KG1 (cell line): ENCODE data around the gene ZDHHC6.
"Not testable (repeated sequence)": the region's sequence is repeated elsewhere in the genome, so short reads cannot be mapped to it uniquely, and the experiment has no call there.

Source experiments
- DNase-seq: peaks from one replicate; lab custom pipeline; 2025; lab: John Stamatoyannopoulos, UW

Gene ZDHHC6

DNA sequence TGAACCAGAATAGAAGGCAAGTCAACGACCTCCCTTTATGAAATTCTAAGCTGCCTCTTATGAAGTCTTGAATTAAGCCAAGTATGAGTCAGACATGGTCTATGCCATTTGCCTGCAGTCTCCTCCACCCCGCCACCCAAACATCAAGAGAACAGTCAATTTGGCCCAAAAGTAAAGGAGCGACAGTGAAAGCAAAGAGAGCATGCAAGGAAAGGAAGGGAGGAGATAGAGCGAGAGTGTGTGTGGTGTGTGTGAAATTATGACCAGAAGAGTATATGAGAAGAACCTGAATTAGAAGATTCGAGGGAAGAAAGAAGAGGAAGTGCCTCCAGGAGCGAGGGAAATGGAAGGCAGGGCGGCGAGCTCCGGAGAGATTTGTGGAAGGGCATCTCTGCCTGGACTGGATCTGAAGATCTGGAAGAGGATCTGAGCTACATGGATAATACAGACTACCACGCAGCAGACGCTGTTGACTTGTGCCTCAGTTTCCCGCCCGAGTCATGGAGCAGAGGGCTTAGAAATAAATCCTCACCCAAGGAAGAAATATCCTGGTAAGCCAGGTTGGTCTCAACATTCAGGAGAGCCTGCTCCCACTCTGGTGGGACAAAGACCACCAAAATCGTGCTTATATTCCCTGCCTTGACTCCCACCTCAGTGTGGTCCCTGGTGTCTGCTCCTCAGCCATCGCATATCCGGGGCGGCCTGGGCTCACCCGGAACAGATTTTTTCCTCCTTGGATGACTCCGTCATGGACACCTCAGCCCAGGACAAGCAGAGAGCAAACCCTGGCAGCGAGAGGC lies 459 bp downstream of the ZDHHC6 start:
- peak; percentile 10 for DNase-seq

DNA sequence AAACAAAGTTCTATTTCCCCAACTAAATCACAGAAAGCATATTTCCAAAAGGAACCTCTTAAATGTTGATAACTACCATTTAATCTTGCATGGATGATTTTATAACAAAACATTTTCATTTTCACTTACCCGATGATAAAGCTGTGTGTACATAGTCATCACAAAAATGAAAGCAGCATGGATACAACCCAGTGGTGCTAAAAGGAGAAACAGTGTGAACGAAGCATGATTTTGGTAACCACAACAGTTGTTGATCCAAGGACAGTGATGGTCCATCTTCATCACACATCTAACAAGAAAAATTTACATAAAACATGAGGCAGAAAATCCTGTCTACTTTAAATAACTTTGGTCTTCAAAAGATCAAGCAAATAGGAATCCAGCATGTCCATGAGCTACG lies 4.7 kb downstream of the ZDHHC6 start:
- no peak for DNase-seq

DNA sequence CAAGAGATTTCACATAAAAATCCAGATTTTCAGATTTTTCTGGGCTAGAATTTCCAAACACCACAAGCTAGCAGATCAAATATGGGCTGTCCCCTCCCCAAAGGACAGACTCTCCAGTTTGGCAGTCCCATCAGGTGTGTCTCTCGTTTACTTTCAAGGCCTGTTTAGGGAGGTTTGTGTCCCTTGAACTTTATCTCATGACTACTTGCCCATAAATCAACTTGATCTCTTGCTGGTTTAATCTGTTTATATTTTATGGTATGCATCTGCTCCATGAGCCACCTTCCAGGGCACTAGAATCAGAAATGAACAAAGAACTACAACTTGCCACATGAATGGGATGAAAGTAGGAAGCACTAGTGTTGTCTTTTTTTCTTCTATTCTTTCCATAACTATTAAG lies 5.2 kb downstream of the ZDHHC6 start:
- DNase-seq = no peak

DNA sequence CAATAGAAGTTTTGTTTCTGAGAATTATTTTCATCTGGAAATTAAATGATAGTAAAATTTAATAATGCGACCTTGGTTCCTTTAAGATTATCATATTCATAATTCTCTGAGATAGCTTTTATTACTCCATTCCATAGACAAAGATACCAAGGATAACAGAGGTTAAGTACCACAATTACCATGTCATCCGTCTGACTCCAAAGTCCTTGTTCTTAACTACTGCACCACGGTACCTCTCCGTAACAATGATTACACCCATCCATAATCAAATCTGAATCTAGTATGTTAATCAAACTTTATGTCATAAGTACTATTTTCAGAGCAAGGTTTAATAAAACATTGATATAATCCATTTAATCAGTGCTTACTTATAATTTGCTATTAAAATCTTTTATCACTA lies 8.4 kb downstream of the ZDHHC6 start:
- DNase-seq = no peak

DNA sequence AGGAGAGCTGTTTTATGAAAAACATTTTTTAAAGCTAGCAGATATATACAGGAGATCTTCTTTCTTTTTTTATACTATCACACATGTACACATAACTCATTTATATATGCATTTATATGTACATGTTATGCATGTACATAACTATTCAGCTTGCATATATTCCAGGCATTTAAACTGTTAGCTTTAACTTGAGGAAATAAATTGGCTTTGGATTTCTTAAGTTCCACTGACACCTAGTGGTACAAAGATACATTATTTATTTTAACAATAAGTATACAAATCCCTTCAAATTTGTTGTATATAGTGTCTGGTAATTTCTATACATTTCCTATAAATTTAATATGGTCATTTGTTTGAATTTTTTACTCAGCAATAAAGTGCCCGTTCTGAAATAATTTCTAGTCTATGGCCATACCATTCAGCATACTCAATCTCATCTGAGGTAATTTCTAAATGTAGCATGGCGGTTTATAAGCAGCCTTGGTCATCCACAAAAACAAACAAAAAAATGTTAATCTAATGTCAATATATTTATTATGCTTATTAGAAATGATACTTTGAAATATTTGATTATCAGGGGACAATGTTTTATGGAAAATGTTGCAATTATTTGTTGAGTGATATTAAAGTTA lies 11.6 kb downstream of the ZDHHC6 start:
- peak; percentile 5 for DNase-seq

DNA sequence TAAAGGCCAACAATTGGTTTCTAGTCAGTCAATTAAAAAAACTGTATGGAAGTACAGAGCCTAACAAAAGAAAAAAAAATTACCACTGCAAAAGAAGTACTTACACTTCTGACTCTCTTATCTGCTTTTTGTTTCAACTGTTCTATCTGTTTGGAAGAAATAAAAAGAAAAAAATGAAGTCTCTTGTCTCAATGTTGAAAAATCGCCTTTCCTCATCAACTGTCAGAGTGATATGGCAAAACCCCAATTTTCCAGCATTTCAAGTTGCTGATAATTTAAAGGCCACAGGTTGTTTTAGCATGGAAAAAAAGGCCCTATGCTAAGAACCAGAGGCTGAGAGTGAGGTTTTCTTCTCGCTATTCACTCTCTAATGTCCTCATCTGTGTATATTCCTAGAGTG lies 13.6 kb downstream of the ZDHHC6 start:
- DNase-seq = no peak

DNA sequence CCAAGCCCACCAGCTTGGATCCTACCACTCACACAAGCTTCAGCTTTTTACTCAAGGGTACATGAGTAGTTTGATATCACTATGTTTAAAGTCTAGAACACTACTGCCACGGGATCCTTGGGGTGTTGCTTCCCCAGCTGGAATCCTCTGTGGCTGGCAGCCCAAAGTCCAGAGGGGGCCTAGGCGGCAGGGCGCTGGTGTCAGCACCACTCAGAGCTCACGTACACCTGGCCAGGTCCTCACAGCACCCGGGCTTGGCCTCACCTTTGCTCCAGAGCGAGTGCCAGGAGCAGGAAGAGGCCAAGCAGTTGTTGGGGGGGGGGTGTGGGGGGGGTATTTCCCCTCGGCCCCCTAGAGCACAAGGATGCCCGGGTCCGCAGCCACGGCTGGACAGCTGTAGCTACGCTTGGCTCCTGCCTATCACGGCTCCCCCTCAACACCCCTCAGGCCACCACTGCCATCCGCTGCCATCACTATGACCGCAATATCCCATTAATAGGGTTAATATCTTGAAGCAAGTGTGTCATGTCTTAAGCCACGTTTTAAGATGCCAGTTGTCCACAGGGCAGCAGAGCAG lies 17.0 kb downstream of the ZDHHC6 start:
- DNase-seq = no peak

DNA sequence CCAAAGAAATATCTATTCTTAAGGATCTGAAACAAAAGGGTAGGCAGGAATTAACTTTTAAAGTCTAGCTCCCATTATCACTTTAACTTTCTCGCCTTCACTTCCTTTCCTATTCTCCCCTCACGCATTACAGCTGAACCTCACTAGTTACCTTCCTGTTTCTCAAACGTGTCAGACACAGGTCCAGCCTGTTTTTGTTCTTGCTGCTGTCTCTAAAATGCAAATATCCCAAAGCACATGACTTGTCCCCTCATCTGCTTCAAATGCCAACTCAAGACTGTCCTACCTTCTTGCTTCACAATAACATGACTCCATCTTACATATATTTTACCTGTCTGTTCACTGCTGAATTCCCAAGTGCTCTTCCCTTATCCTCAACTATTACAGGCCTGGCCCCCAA lies 17.6 kb downstream of the ZDHHC6 start:
- DNase-seq = no peak

DNA sequence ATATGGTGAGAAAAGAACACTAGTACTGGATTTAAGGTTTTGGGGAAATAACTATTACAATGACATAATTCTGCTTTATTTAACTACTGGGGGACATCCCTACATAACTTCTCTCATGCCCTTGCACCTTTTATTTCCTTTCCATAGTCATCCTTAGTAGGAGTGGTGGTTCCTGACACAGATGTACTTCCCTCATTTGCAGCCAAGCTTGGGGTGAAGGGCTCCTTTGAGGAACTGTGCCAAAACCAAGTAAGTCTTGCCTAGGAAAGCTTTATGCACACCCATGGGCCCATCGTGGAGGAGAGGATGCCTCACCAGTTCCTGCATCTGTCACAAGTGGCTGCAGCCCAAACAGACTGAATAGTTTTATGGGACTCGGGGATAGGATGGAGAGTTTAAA lies 20.6 kb downstream of the ZDHHC6 start:
- DNase-seq = no peak

DNA sequence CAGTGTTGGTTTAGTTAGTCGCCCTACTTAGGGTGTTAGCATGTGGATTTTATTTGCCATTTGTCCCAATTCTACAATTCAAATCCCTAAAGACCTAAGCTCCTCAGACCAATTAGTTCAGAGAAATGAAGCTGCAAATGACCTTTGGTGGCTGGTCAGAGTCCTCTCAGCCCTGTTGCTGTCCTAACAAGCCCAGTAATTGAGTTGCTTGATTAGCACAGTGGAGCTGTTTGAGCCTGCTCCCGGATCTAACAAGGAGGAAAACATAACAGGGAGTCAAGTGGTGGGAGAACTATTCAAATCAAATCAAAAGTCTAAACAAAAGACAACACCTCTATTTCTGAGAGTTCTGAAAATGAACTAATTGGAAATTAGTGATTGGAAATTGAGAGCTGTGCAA lies 22.1 kb downstream of the ZDHHC6 start:
- no peak for DNase-seq

DNA sequence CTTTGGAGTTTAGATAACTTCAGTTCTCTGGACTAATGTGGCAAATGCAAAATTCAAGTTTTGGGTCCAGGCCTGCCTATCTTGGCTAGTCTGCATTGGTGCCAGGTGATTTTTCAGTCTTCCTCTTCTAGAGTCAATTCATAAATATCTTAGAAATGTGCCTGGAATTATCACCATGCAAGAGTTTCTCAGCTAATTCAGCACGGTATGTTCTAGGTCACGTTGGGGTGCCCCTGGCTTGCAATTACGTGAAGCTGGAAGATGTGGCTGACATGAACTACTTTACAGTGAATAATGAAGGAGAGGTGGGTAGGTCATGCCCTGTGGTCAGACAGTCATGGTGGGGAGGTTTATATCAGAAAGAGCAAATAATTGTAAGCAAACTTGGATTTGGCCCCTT lies 25.0 kb downstream of the ZDHHC6 start:
- no peak for DNase-seq

DNA sequence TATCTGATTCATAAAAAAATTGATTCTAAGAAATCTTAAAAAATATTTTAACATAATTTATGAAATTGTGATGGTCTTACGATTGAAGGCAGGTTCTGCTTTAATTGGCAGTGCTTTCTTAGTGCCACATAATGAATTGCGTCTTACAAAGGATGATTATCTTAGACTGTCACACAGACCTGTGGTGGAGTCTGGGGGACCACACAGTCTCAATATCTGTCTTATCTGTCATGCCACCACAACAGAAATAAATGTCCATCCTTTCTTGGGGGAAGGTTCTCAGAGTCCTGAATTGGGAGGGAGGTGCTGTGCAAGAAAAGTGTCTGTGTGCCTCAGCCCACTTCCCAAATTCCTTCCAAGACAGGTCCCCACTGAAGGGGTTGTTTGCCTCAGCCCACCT lies 34.0 kb downstream of the ZDHHC6 start:
- DNase-seq = no peak

DNA sequence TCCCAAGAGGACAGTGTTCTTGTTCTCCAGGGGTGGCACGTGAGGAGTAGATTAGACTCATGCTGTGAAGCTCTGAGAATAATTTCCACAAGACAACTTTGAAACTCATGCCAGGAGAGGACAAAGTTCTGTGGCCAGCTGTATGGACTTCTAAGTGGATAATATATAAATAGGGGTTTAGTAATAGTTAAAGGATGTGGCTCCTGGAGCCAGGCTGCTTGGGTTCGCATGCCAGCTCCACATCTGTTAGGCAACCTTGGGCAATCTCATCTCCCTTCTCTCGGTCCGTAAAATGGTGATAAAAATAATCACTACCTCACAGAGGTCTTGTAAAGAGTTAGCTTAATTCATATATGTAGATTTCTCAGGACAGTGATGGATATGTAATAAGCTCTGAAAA lies 37.0 kb downstream of the ZDHHC6 start:
- DNase-seq = no peak

DNA sequence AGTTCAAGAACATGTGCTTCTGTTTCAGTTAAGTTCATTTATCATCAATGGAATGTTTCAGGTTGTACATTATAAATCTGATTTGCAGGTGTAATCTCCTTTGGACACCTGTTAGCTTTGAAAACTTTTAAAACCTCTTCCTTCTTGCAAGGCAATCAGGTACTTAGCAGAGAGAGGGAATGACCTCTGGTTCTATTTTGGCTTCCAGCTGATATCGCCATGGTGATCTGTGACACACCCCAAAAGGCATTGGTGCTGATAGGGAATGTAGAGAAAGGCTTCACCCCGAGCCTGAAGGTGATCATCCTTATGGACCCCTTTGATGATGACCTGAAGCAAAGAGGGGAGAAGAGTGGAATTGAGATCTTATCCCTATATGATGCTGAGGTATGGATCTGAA lies 37.4 kb downstream of the ZDHHC6 start:
- DNase-seq = no peak

DNA sequence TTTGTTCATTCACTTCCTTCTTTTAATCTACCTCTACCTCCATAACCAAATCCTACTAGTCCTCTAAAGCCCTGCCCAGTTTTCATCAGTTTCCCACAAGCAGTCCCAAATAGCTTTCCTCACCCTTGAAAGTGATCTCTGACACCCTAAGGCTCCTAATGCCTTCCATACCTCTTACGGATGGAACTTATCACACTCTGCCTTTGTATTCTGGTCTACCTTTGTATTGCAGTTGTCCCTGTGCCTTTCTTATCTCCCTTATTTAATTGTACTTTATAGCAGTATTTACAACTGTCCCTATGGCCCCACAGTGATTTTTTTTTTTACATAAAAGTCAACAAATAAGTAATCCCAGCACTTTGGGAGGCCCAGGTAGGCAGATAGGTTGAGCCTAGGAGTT lies 39.0 kb downstream of the ZDHHC6 start:
- no peak for DNase-seq

DNA sequence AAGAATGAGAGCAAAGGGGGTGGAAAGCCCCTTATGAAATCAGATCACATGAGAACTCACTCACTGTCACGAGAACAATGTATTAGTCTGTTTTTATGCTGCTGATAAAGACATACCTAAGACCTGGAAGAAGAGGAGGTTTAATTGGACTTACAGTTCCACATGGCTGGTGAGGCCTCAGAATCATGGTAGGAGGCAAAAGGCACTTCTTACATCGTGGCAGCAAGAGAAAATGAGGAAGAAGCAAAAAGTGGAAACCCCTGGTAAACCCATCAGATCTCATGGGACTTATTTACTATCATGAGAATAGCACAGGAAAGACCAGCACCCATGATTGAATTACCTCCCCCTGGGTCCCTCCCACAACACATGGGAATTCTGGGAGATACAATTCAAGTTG lies 39.9 kb downstream of the ZDHHC6 start:
- DNase-seq = not testable (repeated sequence)

DNA sequence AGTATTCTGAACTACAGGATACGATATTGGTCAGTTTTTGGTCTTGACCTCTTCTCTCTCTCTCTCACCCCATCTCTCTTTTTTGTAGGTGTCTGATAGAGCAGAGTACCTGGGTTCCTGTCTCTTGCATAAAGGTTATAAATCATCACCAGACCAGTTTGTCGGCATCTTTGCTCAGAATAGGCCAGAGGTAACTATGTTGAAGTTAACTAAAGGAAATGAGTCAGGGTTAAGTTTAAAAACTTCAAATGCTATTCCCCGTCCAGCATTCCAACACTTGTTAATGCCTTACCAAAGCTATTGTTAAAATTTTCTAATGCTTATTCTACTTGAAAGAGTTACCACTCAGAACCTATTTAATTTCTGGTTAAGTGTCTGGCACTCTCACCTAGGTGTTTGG lies 42.1 kb downstream of the ZDHHC6 start:
- DNase-seq = no peak

DNA sequence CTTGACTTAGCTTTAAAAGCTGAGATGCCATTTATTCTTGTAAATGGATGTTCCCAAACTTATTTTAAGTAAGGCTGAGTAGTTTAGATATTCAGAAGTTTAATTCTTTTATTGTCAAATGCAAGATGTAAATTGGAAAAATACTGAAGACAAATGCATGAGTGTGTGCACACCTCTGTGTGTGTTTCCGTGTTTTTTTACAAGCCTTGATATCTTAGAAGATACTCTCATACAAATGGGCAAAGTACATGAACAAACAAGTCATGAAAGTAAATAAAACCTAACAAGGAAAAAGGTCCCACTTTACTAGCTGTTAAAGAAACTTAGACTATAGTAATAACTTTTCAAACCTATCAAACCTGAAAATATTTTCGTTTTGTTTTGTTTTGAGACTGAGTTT lies 43.8 kb downstream of the ZDHHC6 start:
- no peak for DNase-seq

DNA sequence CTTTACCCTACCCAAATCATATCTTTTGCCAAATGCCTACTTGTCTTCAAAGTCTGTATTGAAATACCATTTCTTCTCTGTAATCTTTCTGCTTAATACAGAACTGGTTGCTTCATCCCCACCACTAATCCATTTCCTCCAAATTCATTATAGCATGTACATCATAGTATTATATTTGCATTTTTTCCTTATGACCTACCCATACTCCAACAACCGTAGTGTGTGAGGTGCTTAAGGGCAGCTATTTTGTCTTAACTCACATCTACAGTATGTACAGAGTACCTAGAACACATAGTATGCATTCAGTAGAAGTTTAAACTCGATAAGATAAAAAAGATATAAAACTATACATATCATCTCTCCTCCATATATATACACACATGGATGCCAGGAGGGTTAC lies 49.1 kb downstream of the ZDHHC6 start:
- DNase-seq = no peak

DNA sequence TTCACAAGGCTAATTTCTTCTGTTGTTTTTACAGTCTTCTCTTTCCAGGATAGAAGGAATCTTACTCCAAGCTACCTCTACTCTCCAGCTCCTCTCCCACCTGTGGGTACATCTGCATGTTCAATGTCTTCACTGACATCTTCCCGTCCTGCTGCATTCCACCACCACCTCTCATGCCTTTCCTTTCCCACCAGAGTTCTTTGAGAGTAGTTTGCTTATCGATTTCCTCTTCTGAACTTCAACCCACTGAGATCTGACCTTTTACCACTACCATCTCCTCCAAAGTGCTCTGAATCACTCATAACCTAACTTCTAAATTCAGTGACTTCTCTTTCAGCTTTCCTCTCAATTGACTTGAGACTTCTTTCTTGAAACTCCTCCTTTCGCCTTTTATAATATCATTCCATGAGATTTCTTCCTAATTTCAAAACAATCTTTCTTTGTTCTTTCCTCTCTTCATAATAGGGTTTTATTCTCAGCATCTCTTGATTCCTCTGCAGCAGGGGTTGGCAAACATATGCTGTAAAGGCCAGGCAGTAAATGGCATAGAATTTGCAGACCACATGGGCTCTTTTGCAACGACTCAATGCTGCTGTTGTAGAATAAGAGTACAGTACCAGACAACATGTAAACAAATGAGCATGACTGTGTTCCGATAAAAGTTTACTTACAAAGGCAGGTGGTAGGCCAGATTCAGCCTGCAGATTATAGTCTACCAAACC lies 50.7 kb downstream of the ZDHHC6 start:
- no peak for DNase-seq

DNA sequence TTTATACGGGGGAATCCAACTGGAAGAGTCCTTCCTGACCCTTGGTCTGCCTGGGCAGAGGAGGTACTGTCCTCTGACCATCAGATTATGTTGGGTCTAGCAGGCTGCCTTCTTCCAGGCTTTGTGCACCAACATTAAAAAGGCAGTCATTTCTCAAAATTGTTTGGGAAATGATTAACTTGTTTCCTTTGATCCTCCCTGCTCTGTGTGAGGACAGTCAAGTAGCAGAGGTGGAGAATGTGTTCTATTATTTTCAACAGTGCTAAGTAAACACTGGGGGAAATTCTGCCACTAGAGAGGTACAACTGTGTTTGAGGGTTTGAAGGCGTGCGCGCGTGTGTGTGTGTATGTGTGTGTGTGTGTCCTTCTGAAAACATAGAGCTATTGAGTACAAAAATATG lies 52.2 kb downstream of the ZDHHC6 start:
- peak; percentile 31 for DNase-seq

DNA sequence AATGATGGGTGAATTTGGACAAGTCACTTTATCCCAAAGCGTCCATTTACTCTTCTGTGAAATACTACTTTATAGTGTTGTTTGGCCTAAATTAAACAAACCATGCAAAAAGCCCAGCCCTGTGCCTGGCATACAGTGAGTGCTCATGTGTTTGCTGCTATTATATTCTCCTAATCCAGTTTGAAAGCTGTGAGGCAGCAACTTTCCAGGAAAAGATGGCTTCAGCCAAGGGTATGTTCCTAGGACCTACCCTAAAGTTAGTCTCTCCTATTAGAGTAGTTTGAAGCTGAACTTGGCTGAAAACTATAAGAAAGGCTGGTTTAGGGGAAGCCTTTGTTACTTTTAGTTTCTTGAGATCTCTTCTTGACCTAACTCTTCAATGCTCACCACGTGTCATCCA lies 52.9 kb downstream of the ZDHHC6 start:
- DNase-seq = no peak

DNA sequence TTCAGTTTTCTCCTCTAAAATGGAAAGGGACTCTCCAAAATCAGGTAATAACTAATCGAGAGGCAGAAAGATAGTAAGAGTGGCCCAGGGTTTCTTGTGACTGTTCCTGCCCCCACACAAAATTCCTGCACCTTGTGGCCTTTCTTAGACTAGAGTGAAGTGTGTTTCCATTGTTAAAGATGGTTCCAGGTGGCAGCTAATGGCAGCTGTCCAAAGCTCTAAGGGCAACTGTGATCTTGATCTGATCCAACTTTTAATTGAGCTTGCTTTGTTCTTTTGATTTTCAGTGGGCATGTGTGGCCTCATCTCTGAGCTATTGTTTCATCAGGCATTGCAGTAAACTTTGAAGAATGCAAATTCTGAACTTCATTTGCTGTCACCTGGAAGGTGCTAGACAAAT lies 53.4 kb downstream of the ZDHHC6 start:
- DNase-seq = no peak
